ENCODE data around the gene RORB.

RORB gene

GRCh38 chr9:74609671-74610405, 112.7 kb downstream of the RORB start:
- no peak for DNase-seq

DNA sequence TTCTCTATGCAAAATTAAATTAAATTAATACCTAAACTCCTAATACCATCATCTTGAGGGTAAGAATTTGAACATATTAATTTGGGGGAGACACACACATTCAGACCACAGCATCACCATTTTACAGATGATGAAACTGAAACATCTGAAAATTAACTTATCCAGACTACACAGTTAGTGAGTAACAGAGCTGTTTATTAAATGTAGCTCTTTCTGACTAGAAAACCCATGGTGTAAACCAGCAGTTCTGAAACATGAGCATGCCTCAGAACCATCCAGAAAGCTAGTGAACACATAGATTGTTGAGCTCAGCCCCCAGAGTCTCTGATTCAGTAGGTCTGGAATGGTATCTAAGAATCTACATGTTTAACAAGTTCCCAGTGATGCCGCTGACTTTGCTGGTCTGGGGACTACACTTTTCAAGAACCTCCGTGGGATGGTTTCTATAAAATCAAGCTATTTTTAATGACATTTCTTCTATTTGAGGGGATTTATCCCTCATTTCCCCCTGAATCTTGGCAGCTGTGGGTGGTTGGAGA, 113.5 kb downstream of the RORB start:
- no peak for DNase-seq

GRCh38 chr9:74630228-74630627, 133.1 kb downstream of the RORB start:
- DNase-seq: no peak

GRCh38 chr9:74639112-74639511, 142.0 kb downstream of the RORB start:
- DNase-seq: no peak

- DNase-seq: no peak
These were observed 145.2 kb downstream of the RORB start for GRCh38 chr9:74642376-74642775.

DNA sequence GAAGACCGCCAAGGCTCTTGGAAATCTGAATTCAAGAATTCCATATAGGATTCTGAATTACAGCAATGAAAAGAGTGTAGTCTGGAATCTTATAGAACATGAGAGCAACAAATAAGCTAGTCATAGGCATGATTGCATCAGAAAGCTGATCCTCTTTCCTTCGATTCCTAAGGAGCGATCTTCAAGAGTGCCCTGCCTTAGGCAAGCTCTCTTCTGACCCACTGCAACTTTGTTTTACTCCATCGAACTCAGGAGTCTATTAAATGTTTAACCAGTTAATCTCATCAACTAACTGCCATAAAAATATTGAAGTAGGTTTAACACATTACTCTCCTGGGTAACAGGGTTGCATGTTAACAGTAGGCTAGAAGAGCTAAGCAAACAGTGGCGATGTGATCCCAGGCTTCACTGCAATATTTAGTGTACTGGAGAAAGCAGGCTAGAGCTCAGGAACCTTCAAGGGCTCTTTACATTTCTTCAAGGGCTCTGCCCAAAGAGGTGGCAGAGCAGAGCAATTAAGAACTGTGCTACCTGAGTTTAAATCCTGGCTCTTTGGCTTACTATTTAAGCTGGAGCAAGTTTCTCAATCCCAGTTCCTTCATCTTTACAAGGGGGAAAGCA, 146.3 kb downstream of the RORB start:
- DNase-seq: no peak

GRCh38 chr9:74644023-74644422, 146.9 kb downstream of the RORB start:
- DNase-seq: no peak

DNA sequence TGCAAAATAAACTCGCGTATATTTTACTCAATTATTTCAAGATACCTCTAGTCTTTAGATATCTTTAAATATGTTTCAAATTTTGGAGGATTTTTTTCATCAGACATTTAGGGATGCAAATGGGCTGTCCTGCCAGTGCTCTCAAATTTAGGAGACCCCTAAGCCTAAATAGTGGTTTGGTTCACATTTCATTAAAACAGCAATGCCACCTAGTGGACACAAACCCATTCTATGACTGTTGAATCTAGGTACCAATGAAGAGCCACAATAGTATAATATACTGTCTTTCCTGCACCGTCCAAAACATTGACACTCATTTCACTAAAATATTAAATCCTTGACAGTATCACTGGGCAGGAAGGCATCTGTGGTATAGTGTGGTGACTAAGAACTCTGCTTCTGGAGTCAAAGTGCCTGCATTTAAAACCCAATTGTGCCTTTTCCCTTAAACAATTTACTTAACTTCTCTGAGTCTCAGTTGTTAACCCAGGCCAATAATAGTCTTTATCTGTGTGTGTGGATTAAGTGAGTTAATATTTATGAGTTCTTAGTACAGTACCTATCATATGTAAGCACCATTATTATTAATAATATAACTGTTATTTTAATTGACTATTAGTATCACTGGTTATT, 148.0 kb downstream of the RORB start:
- DNase-seq: no peak

DNA sequence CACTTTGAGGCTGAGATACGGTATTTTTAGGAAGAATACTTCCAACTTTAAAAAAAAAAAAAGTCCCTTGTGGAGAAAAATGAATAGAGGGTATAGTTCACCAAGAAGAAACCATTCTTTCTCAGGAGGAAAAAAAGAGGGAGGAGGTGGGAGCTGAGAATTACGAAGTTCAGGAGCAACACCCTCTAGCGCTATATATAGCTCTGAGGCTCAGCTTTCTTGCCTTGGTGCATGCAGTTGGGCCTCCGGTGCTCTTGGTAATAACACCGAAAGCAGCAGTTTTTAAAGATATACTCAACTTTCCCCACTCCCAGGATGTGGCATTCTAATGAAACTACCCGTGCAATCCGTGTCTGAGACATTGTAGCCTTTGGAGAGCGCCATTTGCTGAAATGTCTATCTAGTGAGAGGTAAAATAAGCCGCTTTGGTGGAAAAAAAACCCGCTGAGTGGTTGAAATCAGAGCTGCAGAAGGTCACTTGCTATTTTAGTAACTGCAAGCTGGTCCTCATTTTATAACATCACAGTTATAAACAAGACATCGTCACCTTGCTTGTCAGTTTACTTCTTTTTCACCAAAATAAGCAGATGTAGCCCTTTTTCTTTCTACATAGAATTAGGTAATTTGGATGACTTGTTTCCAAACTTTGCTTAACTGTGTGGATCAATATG, 156.4 kb downstream of the RORB start:
- no peak for DNase-seq

DNA sequence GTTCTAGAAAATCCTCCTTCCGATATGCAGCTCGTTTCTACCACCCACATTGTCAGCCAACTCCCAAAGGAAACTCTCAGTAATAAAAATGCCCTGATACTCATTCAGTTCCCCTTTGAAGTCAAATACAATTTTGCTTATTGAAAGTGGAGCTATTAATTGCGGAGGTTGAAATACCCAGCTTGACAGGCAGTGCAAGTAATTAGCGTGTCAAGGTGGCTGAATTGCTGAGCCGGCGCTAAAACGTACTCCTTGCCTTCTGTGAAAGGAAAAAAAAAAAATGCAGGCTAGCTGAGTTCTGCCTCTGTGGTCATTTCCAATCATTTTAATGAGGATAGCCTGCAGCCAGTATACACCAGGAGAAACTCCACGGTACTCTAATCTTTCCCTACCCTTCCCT, 165.5 kb downstream of the RORB start:
- no peak for DNase-seq

DNA sequence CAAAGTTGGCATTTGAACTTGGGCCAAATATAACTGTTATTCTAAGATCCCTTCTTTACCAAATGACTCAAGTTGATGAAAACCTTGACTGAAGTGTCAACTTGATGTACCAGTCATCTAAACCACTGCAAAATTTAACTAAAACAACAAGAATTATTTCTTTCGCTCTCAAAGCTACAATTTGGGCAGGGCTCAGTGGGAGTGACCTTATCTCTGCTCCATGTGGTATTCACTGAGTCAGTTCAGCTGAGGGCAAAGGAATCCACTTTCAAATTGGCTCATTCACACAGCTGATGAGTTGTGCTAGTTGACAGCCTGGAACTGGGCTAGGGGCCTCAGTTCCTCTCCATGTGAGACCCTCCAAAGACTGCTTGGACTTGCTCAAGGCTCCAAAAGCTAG, 166.3 kb downstream of the RORB start:
- no peak for DNase-seq

DNA sequence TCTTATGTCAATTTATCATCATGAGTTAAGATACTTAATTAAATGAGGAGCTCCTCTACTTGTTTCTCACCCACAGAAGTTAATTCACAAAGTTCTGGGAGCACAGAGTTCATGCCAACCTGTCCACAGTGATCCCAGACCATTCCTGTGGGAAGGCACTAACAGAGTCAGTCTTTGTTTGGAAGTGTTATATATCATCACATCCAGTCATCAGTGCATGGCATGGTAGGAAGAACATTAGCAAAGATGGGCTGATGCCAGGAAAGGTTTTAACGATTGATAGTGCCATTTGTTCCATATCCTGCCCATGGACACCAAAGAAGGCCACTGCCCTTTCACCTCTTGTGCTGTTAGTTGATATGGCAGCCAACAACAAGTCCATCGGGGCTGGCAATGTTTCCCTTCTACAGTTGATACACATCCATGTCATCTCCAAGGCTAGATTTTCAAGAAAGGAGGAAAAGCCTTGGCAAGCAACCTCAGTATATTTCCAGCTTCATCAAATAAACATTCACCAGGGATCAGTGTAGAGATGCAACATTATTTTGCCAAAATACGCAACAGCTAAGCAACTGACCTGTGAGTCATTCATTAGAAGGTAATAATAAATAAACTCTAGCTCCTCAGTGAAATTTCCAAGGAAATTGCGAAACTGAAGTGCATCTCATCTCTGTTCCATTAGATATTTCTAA, 169.6 kb downstream of the RORB start:
- no peak for DNase-seq

DNA sequence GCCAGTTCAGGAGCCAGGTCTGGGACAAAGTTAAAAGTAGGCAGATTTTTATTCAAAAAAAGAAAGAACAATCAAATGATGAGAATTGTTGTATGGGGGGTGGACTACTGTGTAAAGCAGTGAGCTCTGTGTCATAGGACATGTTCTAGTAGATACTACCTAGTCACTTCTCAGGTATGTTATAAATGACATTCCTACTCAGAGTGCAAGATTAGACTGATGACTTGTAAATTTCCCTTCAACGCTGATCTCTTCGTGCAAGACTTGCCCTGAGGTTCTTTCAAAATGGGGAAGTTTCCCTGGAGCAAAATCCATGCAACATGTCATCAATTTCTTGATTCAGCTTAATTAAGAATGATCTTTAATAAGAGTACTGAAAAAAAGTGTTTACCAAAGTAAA, 175.1 kb downstream of the RORB start:
- no peak for DNase-seq

DNA sequence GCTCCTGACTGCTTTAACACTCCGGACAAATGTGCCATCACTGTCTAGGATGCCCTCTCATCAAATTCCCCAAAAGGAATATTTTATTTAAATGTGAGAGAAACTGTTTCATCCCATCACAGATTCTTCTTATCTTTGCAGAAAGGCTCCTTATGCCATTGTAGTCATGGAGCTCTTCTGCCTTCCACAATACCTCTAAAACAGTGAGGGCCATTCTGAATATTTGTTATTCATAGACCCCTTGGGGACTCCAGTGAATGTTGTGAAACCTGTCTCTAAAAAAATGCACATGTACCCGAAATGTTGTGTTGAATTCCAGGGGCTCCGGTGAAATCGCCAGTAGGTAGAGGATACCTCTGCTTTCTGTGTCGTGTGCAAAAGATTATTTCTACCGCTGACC, 176.9 kb downstream of the RORB start:
- no peak for DNase-seq

DNA sequence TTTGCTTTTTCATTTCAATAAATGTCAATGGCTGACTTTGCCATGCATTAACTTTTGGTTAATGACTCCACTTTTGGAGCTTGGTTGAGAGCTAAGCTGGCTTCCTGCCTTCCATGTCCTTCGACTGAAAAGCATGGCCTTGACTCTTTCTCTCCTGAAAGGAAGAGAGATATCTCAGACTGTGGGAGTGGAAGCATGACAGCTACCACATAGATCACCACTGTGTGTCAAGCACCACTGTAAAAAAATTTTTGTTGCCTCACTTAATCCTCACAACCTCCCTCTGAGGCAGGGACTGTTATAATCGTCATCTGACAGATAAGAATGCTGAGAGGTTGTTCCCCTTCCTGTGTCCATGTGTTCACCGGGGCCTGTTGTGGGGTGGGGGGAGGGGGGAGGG, 184.8 kb downstream of the RORB start:
- no peak for DNase-seq

GRCh38 chr9:74683322-74683721, 186.2 kb downstream of the RORB start:
- DNase-seq: no peak

DNA sequence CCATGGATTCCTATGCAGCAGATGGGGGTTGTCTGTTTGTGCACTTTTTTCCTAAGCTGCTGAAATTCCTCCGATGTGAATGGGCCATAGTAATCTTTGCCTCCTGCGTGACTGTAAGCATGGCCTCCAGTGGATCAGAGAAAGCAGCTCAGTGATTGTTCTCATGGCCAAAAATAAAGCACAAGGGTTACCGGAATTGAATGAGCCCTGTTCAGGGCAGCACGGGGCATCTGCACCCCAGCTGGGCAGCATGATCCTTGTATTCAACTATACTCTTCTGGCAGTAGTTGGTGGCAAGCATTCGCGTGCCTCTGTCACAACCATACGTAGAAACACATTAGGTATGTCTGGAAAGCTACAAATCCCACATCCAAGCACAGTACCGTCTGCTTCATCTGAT, 193.9 kb downstream of the RORB start:
- DNase-seq: no peak

DNA sequence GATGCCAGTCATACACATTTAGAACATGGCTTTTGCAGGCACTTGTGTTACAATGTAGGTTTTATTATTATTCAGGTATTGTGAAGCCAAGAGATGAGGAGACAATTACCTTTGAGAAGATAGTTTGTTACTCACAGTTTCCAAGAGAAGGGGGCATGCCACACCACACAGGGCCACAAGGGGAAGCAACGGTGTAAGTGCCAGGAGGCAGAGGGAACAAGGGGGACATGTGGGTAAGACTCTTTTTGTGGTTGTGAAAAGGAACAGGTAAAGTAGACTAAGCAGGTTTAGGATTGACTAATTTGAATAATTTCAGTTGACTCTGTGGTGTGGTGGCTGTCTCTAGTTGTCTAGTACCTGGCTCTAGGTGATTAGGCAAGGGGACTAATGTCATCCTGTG, 199.4 kb downstream of the RORB start:
- DNase-seq: no peak

DNA sequence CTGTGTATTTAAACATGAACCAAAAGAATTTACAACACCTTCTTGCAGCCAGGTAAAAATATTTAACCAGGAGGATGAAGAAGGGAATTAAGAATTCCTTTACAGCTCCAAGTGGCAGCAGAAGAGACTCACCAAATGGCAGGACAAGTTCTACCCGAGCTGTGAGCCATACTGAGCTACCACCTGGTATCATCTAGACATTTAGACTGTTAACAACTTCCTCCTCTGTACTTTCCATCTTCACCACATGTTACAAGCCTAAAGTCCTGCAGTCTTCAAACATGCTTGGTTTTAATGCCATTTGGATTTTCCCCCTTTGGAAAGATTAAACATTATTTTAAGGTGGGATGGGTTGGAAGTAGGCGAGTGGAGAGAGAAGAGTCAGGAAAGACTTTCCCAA, 200.4 kb downstream of the RORB start:
- no peak for DNase-seq

DNA sequence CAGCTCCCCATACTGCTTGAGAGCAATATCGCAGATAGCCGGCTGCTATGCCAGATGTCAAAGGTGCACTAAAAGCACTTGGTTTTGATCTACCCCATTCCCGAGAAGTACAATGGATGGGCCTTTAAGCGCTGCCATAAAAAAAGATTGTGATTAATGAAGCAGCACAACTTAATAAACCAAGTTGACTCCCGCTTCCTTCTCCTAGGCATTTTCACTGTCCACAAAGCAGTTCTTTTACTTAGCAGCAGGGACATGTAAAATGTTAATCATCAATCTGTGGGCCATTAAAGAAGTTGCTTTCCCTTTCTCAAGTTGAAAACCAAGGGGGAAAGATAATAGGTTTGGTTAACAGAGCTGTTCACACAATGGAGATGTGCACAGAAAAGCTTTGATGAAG, 214.2 kb downstream of the RORB start:
- no peak for DNase-seq

- DNase-seq: no peak
These were observed 221.6 kb downstream of the RORB start for GRCh38 chr9:74718709-74719108.

DNA sequence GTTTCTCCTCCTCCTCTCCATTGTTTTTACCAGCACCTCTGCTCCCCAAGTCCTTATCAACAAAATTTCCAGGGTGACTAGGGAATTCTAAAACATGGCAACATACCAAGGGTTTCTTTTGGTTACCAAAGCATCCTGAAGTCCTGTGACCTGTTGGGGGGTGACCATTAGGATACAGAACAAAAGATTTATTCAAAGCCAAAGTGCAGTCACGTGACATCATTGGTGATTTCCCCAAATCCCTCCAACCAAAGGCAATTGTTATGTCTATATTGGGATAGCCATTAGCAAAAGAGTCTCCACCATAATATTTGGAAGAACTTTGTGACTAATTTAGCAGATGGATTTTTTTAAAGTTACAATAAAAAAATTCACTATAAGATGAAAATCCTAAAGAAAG, 222.2 kb downstream of the RORB start:
- no peak for DNase-seq
